BLaER1 treated with 17β-estradiol and CSF1 and Interleukin-3, amounts not matched to agents 10 nM and 100 nM (cell line): ENCODE results near the gene HSD17B3.

Experiments used
- H3K27ac ChIP-seq, 11 experiments: shearing (Covaris generic); formaldehyde crosslinking; 2 replicates each; pipeline ENCODE4 v1.8.1; 2022
- H3K27me3 ChIP-seq, 11 experiments: shearing (Covaris generic); formaldehyde crosslinking; 2 replicates each; pipeline ENCODE4 v1.8.1; 2022
- H3K36me3 ChIP-seq, 11 experiments: shearing (Covaris generic); formaldehyde crosslinking; 2 replicates each; pipeline ENCODE4 v1.8.1; 2022
- H3K4me1 ChIP-seq, 10 experiments: shearing (Covaris generic); formaldehyde crosslinking; 2 replicates each; pipeline ENCODE4 v1.8.1; 2022
- H3K4me2 ChIP-seq, 11 experiments: shearing (Covaris generic); formaldehyde crosslinking; 2 replicates each; pipeline ENCODE4 v1.8.1; 2022
- H3K4me3 ChIP-seq, 10 experiments: shearing (Covaris generic); formaldehyde crosslinking; 2 replicates each; pipeline ENCODE4 v1.8.1; 2022
- H3K9ac ChIP-seq, 11 experiments: shearing (Covaris generic); formaldehyde crosslinking; 2 replicates each; pipeline ENCODE4 v1.8.1; 2022
- H3K9me3 ChIP-seq, 11 experiments: shearing (Covaris generic); formaldehyde crosslinking; replicated peaks in 1 of 11; 2 replicates each; pipeline ENCODE4 v1.8.1; 2022
- H4K20me1 ChIP-seq, 11 experiments: shearing (Covaris generic); formaldehyde crosslinking; 2 replicates each; pipeline ENCODE4 v1.8.1; 2022
- Cebpa-rat ChIP-seq, 11 experiments: shearing (Covaris generic); IDR thresholded peaks; 2 replicates each; pipeline ENCODE4 v1.8.1; 2022

Gene HSD17B3

DNA sequence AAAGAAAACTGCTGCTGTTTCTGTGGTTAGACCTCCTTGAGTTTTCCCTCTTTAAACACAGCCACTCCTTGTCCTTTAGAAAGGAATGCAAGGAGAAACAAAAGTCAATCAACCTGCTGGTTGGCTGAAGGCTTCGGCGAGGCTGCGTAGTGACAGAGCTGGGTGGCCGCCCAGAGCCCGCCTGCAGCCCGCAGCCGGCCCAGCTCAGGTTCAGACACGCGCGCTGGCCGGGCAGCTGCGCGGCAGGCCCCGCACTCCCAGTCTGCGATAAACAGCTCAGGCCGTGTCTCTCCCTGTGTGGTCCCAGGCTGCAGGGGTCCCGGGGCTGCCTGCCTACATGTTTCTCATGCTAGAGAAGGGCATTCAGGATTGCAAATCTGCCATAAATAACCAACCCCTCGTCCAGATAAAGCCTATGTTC, 115.4 kb downstream of the HSD17B3 start:
- no peak overlapping the region for H3K4me2 ChIP-seq
- no peak overlapping the region for H3K9ac ChIP-seq
- peaks cover 0 to 4% (median 0%) of the 10 kb centered on the region in 11 experiments; a peak in 3 of 22 replicates for H3K36me3 ChIP-seq
- no peak overlapping the region for H3K4me3 ChIP-seq
- H3K27me3 ChIP-seq = no peaks in the 10 kb centered on the region
- peaks cover 6 to 12% (median 8%) of the 10 kb centered on the region in 10 experiments; a peak in 14 of 20 replicates for H3K4me1 ChIP-seq
- H3K27ac ChIP-seq = no peak overlapping the region
- H4K20me1 ChIP-seq = no peaks in the 10 kb centered on the region
- H3K9me3 ChIP-seq = peaks cover 49 to 73% (median 59%) of the 10 kb centered on the region in 11 experiments
- TF ChIP-seq Cebpa-rat (IDR thresholded peaks at IDR 0.05) = no peak

DNA sequence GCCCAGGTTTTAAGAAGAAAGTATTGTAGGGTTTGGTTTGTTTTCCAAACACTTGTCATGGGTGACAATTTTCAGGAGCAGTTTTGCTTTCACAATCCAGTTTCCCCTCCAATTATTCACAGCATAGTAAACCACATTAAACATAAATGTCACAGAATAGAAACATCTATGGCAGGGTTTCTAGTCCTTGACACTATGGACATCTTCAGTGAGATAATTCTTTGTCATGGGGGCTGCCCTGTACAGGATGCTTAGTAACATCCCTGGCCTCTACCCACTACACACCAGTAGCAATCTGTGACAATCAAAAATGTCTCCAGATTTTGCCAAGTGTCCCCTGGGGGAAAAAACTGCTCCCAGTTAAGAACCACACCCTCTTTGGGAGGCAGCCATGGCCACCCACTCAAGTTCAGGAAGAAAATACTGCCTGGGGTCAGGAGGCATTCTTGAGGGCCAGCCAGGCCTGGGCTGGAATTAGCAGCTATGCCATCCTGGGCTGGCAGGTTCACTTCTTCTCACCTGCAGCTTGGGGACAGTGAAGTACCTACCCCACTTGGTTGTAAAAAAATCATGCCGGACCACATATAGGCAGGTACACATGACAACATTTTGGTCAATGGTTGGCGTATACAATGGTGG, 116.3 kb downstream of the HSD17B3 start:
- Histone ChIP-seq H3K36me3 (peaks cover 0 to 4% (median 0%) of the 10 kb centered on the region in 11 experiments; a peak in 3 of 22 replicates), H3K4me2 (no peak overlapping the region), H3K27ac (no peak overlapping the region), H4K20me1 (no peaks in the 10 kb centered on the region), H3K27me3 (no peaks in the 10 kb centered on the region), H3K4me1 (peaks cover 6 to 12% (median 8%) of the 10 kb centered on the region in 10 experiments; a peak in 14 of 20 replicates), H3K4me3 (no peak overlapping the region), H3K9me3 (peaks cover 39 to 63% (median 51%) of the 10 kb centered on the region in 11 experiments), H3K9ac (no peak overlapping the region)
- no peak for TF ChIP-seq Cebpa-rat (IDR thresholded peaks at IDR 0.05)
